ENCODE measurements around the gene TMEM63A. TPM values are rescaled to one million over a fixed set of nuclear protein-coding genes. Genes with fewer than 3 reads are reported as not detected.
A peak's percentile ranks its signal among the peaks of the same experiment; 100 is the strongest.
"Not testable (repeated sequence)": the region's sequence is repeated elsewhere in the genome, so short reads cannot be mapped to it uniquely, and the experiment has no call there.

Gene TMEM63A
- total RNA-seq, 3 donors from 2014 or later = 69.6 to 88.0 (median 80.6) TPM

- TF ChIP-seq POLR2A (IDR thresholded peaks at IDR 0.05) = no peak
- intact Hi-C loops (cut with DNase I; ENCODE audit: low total_unique reads) = no loop called here
- H3K27me3 ChIP-seq = no peaks in the 10 kb centered on the region
- no peaks in the 10 kb centered on the region for H3K36me3 ChIP-seq
- peak overlapping the region in 1 of 2 donors; percentile 13 for H3K27ac ChIP-seq
- peaks cover 15 to 21% of the 10 kb centered on the region in 2 donors for H3K4me1 ChIP-seq
- no peak for DNase-seq (ENCODE audit: low spot score in 2 of 2)
- no peaks in the 10 kb centered on the region for H3K9me3 ChIP-seq
- H3K4me3 ChIP-seq = no peak overlapping the region
Observed at GRCh38 chr1:225819346-225820192, 62.6 kb downstream of the TMEM63A start.

GRCh38 chr1:225818229-225818628 lies 64.0 kb downstream of the TMEM63A start:
- H3K36me3 ChIP-seq = no peaks in the 10 kb centered on the region
- no peak for TF ChIP-seq POLR2A (IDR thresholded peaks at IDR 0.05)
- no peak for TF ChIP-seq POLR2AphosphoS5 (IDR thresholded peaks at IDR 0.05)
- TF ChIP-seq CTCF (IDR thresholded peaks at IDR 0.05) = no peak
- H3K27ac ChIP-seq = peak overlapping the region; percentile 87 to 96
- H3K9me3 ChIP-seq = no peaks in the 10 kb centered on the region
- H3K4me3 ChIP-seq = no peak overlapping the region
- H3K27me3 ChIP-seq = no peaks in the 10 kb centered on the region
- DNase-seq (ENCODE audit: low spot score in 2 of 2) = no peak
- peaks cover 15 to 21% of the 10 kb centered on the region in 2 donors for H3K4me1 ChIP-seq
- intact Hi-C loops (cut with DNase I; ENCODE audit: low total_unique reads) = no loop called here

GRCh38 chr1:225817611-225818061 lies 64.5 kb downstream of the TMEM63A start:
- Histone ChIP-seq H3K4me3 (peak overlapping the region in 1 of 3 donors; percentile 30), H3K36me3 (no peaks in the 10 kb centered on the region), H3K27ac (peak overlapping the region; percentile 87 to 96), H3K4me1 (peaks cover 15 to 21% of the 10 kb centered on the region in 2 donors), H3K9me3 (no peaks in the 10 kb centered on the region), H3K27me3 (no peaks in the 10 kb centered on the region)
- peak; percentile 72 to 82 for DNase-seq (ENCODE audit: low spot score in 2 of 2)
- TF ChIP-seq CTCF (IDR thresholded peaks at IDR 0.05) (no peak), POLR2AphosphoS5 (IDR thresholded peaks at IDR 0.05) (peak; percentile 65 to 87 (median 77))
- intact Hi-C loops (cut with DNase I; ENCODE audit: low total_unique reads) = no loop called here

- no peaks in the 10 kb centered on the region for H3K27me3 ChIP-seq
- TF ChIP-seq CTCF (IDR thresholded peaks at IDR 0.05) (no peak), POLR2A (IDR thresholded peaks at IDR 0.05) (no peak), POLR2AphosphoS5 (IDR thresholded peaks at IDR 0.05) (no peak)
- no peak for DNase-seq (ENCODE audit: low spot score in 2 of 2)
- no peaks in the 10 kb centered on the region for H3K9me3 ChIP-seq
- H3K27ac ChIP-seq = peak overlapping the region; percentile 87 to 96
- peak overlapping the region in 1 of 3 donors; percentile 30 for H3K4me3 ChIP-seq
- intact Hi-C loops (cut with DNase I; ENCODE audit: low total_unique reads) = no loop called here
- peaks cover 17 to 21% of the 10 kb centered on the region in 2 donors for H3K4me1 ChIP-seq
- no peaks in the 10 kb centered on the region for H3K36me3 ChIP-seq
Observed at GRCh38 chr1:225816643-225817538, 65.3 kb downstream of the TMEM63A start.

GRCh38 chr1:225815526-225816178 lies 66.5 kb downstream of the TMEM63A start:
- no peak for TF ChIP-seq CTCF (IDR thresholded peaks at IDR 0.05)
- no peak for TF ChIP-seq POLR2AphosphoS5 (IDR thresholded peaks at IDR 0.05)
- no peak for TF ChIP-seq POLR2A (IDR thresholded peaks at IDR 0.05)
- Histone ChIP-seq H3K4me3 (no peak overlapping the region), H3K4me1 (peaks cover 25 to 27% of the 10 kb centered on the region in 2 donors), H3K9me3 (no peaks in the 10 kb centered on the region), H3K27me3 (no peaks in the 10 kb centered on the region), H3K27ac (peak overlapping the region; percentile 22 to 70), H3K36me3 (no peaks in the 10 kb centered on the region)
- no peak for DNase-seq (ENCODE audit: low spot score in 2 of 2)
- intact Hi-C loops (cut with DNase I; ENCODE audit: low total_unique reads) = no loop called here

GRCh38 chr1:225815090-225815489 lies 67.1 kb downstream of the TMEM63A start:
- Histone ChIP-seq H3K27ac (peak overlapping the region; percentile 67 to 91), H3K4me1 (peaks cover 25 to 27% of the 10 kb centered on the region in 2 donors)
- H3K4me3 ChIP-seq; H3K9me3 ChIP-seq; DNase-seq (ENCODE audit: low spot score in 2 of 2); intact Hi-C loops (cut with DNase I; ENCODE audit: low total_unique reads); H3K27me3 ChIP-seq; H3K36me3 ChIP-seq: not testable (repeated sequence)

Measured in breast epithelium (tissue), 4 donors.